ENCODE results near the gene RNF220. TPM values are rescaled to one million over a fixed set of nuclear protein-coding genes. Genes with fewer than 3 reads are reported as not detected.

The RNF220 gene
- total and polyA plus RNA-seq, 2 experiments from 2014 or later = 77.2 to 117 TPM

- no peaks in the 10 kb centered on the region for H3K9me3 ChIP-seq (ENCODE audit: low read depth)
- TF ChIP-seq CTCF (IDR thresholded peaks at IDR 0.05; ENCODE audit: poor library complexity) (no peak), EZH2phosphoT487 (IDR thresholded peaks at IDR 0.05; ENCODE audit: low read depth, severe bottlenecking, unreplicated experiment) (no peak), EZH2 (IDR thresholded peaks at IDR 0.05; ENCODE audit: borderline replicate concordance) (no peak)
- no peak overlapping the region for H3K4me2 ChIP-seq
- H2AFZ ChIP-seq = no peak overlapping the region
- no peaks in the 10 kb centered on the region for H3K9me2 ChIP-seq (replicated peaks; ENCODE audit: insufficient read depth)
- no peaks in the 10 kb centered on the region for H3K27me3 ChIP-seq
- no peaks in the 10 kb centered on the region for H3K36me3 ChIP-seq (replicated peaks; ENCODE audit: insufficient read depth, low read depth)
- DNase-seq (ENCODE audit: low spot score) = no peak
- no peak overlapping the region for H3K4me3 ChIP-seq
- H4K20me1 ChIP-seq (ENCODE audit: insufficient read depth, poor library complexity, severe bottlenecking) = no peaks in the 10 kb centered on the region
- H3K79me2 ChIP-seq = no peaks in the 10 kb centered on the region
- H3K27ac ChIP-seq = no peak overlapping the region
- WGBS (ENCODE audit: low lambda C conversion rate, missing lambda C conversion rate) = 59% methylated on average over 1 of the region's 1 CpG
- peaks cover 4% of the 10 kb centered on the region for H3K4me1 ChIP-seq (ENCODE audit: insufficient read depth)
Measured at GRCh38 chr1:44700573-44700972, 295.5 kb downstream of the RNF220 start.

GRCh38 chr1:44701141-44701573 lies 296.1 kb downstream of the RNF220 start:
- Histone ChIP-seq H2AFZ (no peak overlapping the region), H3K4me2 (no peak overlapping the region), H4K20me1 (ENCODE audit: insufficient read depth, poor library complexity, severe bottlenecking) (no peaks in the 10 kb centered on the region), H3K4me3 (no peak overlapping the region), H3K27me3 (no peaks in the 10 kb centered on the region), H3K9me2 (replicated peaks; ENCODE audit: insufficient read depth) (no peaks in the 10 kb centered on the region), H3K27ac (no peak overlapping the region), H3K79me2 (no peaks in the 10 kb centered on the region), H3K36me3 (replicated peaks; ENCODE audit: insufficient read depth, low read depth) (no peaks in the 10 kb centered on the region), H3K9me3 (ENCODE audit: low read depth) (no peaks in the 10 kb centered on the region), H3K4me1 (ENCODE audit: insufficient read depth) (peaks cover 4% of the 10 kb centered on the region)
- WGBS (ENCODE audit: low lambda C conversion rate, missing lambda C conversion rate) = 38% methylated on average over 7 of the region's 7 CpGs
- peak; percentile 36 for DNase-seq (ENCODE audit: low spot score)
- TF ChIP-seq CTCF (IDR thresholded peaks at IDR 0.05; ENCODE audit: poor library complexity) = no peak
- no peak for TF ChIP-seq EZH2 (IDR thresholded peaks at IDR 0.05; ENCODE audit: borderline replicate concordance)
- no peak for TF ChIP-seq EZH2phosphoT487 (IDR thresholded peaks at IDR 0.05; ENCODE audit: low read depth, severe bottlenecking, unreplicated experiment)

Small RNA genes within 50 kb of the gene (microRNA-seq; reads per million reads assigned to microRNA genes)
- not detected for gene MIR5584

Small RNA genes within 50 kb of the gene (small RNA-seq; reads per million reads assigned to genes)
- gene MIR5584 = not detected
- gene RNU6-369P = not detected

Other genes with a start within 250 kb of the RNF220 start
- 28.8 and 34.4 TPM in 2 replicates for gene DMAP1, start 191.8 kb upstream of the RNF220 start, total RNA-seq
- 46.7 and 61.8 TPM in 2 replicates for gene DMAP1, start 191.8 kb upstream of the RNF220 start, polyA plus RNA-seq
- gene ERI3, start 50.0 kb upstream of the RNF220 start, total RNA-seq = 51.3 and 59.4 TPM in 2 replicates
- gene ERI3, start 50.0 kb upstream of the RNF220 start, polyA plus RNA-seq = 93.2 and 104 TPM in 2 replicates